WTC11 (cell line): ENCODE data around the gene GALNT13. TPM values are rescaled to one million over a fixed set of nuclear protein-coding genes. Genes with fewer than 3 reads are reported as not detected.

Experiments used
- ATAC-seq: fragments of 200-7000 bp; cut with Tn5 transposase; 2 replicates; pipeline ENCODE4 v1.10.0; 2021; ENCODE audit warnings: mild to moderate bottlenecking, moderate library complexity
- CTCF ChIA-PET: fragments of 300-600 bp; sonication (Branson Sonifier 250); formaldehyde crosslinking; loops from one replicate; lab custom pipeline; 2021; ENCODE audit warnings: antibody characterized with exemption; lab: Charles Lee
- POLR2A ChIA-PET: fragments of 350-600 bp; sonication (Branson Sonifier 250); formaldehyde crosslinking; loops from one replicate; lab custom pipeline; 2021; ENCODE audit warnings: antibody characterized with exemption; lab: Charles Lee
- DNase-seq: peaks from one replicate; pipeline ENCODE4 v3.0.0; 2021; ENCODE audit warnings: low spot score
- H3K27ac Mint-ChIP-seq: 2 replicates; pipeline ENCODE4 v1.8.0; 2021; ENCODE audit warnings: mixed read lengths
- H3K27me3 Mint-ChIP-seq: 2 replicates; pipeline ENCODE4 v1.8.0; 2021; ENCODE audit warnings: low read depth, mild to moderate bottlenecking, moderate library complexity, mixed read lengths
- H3K36me3 Mint-ChIP-seq: 2 replicates; pipeline ENCODE4 v1.8.0; 2021; ENCODE audit warnings: mixed read lengths
- H3K4me1 Mint-ChIP-seq: 2 replicates; pipeline ENCODE4 v1.8.0; 2022; ENCODE audit warnings: mixed read lengths
- H3K4me3 Mint-ChIP-seq: 2 replicates; pipeline ENCODE4 v1.8.0; 2021; ENCODE audit warnings: mild to moderate bottlenecking, moderate library complexity, mixed read lengths
- H3K9me3 Mint-ChIP-seq: 2 replicates; pipeline ENCODE4 v1.8.0; 2021; ENCODE audit warnings: mixed read lengths
- ATF2 ChIP-seq: sonication (generic); formaldehyde crosslinking; IDR thresholded peaks from 2 replicates; pipeline ENCODE4 v1.8.1; 2022; ENCODE audit warnings: low read depth, missing genetic modification reagents, borderline replicate concordance
- ATF3 ChIP-seq: sonication (generic); formaldehyde crosslinking; conservative IDR thresholded peaks from 2 replicates; pipeline ENCODE4 v1.8.1; 2022; ENCODE audit warnings: mild to moderate bottlenecking, missing genetic modification reagents
- FOXP1 ChIP-seq: sonication (generic); formaldehyde crosslinking; IDR thresholded peaks from 2 replicates; pipeline ENCODE4 v1.8.0; 2022; ENCODE audit warnings: missing genetic modification reagents, mild to moderate bottlenecking, moderate library complexity, borderline replicate concordance
- GABPB1 ChIP-seq: sonication (generic); formaldehyde crosslinking; IDR thresholded peaks from 2 replicates; pipeline ENCODE4 v1.8.1; 2023; ENCODE audit warnings: mild to moderate bottlenecking, missing genetic modification reagents
- IRF2 ChIP-seq: sonication (generic); formaldehyde crosslinking; IDR thresholded peaks from 2 replicates; pipeline ENCODE4 v1.8.0; 2022; ENCODE audit warnings: low read depth, missing genetic modification reagents, borderline replicate concordance
- KAT7 ChIP-seq: sonication (generic); formaldehyde crosslinking; IDR thresholded peaks from 2 replicates; pipeline ENCODE4 v1.8.1; 2023; ENCODE audit warnings: missing genetic modification reagents, mild to moderate bottlenecking, borderline replicate concordance
- MLX ChIP-seq: sonication (generic); formaldehyde crosslinking; IDR thresholded peaks from 2 replicates; pipeline ENCODE4 v1.8.1; 2023; ENCODE audit warnings: mild to moderate bottlenecking, missing genetic modification reagents, moderate library complexity
- NFE2L1 ChIP-seq: sonication (generic); formaldehyde crosslinking; IDR thresholded peaks from 2 replicates; pipeline ENCODE4 v1.8.1; 2023; ENCODE audit warnings: missing genetic modification reagents
- NFYB ChIP-seq: sonication (generic); formaldehyde crosslinking; conservative IDR thresholded peaks from 2 replicates; pipeline ENCODE4 v1.8.0; 2022; ENCODE audit warnings: low read depth, missing genetic modification reagents
- NR3C1 ChIP-seq: sonication (generic); formaldehyde crosslinking; conservative IDR thresholded peaks from 2 replicates; pipeline ENCODE4 v1.8.1; 2023; ENCODE audit warnings: low read depth, mild to moderate bottlenecking, missing genetic modification reagents
- OVOL2 ChIP-seq: fragments of 250-450 bp; sonication (Bioruptor Pico); IDR thresholded peaks from 2 replicates; pipeline ENCODE4 v1.9.0; 2021; ENCODE audit warnings: mild to moderate bottlenecking, borderline replicate concordance
- SP1 ChIP-seq: sonication (generic); formaldehyde crosslinking; conservative IDR thresholded peaks from 2 replicates; pipeline ENCODE4 v1.8.1; 2022; ENCODE audit warnings: missing genetic modification reagents
- TCF7 ChIP-seq: sonication (generic); formaldehyde crosslinking; IDR thresholded peaks from 2 replicates; pipeline ENCODE4 v1.8.0; 2022; ENCODE audit warnings: mild to moderate bottlenecking, low read depth, missing genetic modification reagents, moderate library complexity
- TEAD1 ChIP-seq: sonication (generic); formaldehyde crosslinking; IDR thresholded peaks from 2 replicates; pipeline ENCODE4 v1.8.0; 2022; ENCODE audit warnings: mild to moderate bottlenecking, missing genetic modification reagents
- ZBTB21 ChIP-seq: sonication (generic); formaldehyde crosslinking; IDR thresholded peaks from 2 replicates; pipeline ENCODE4 v1.8.1; 2023; ENCODE audit warnings: mild to moderate bottlenecking, missing genetic modification reagents, borderline replicate concordance
- ZNF232 ChIP-seq: sonication (generic); formaldehyde crosslinking; IDR thresholded peaks from 2 replicates; pipeline ENCODE4 v1.8.0; 2022; ENCODE audit warnings: mild to moderate bottlenecking, missing genetic modification reagents
- ZNF263 ChIP-seq: sonication (generic); formaldehyde crosslinking; IDR thresholded peaks from 2 replicates; pipeline ENCODE4 v1.8.1; 2022; ENCODE audit warnings: low read depth, mild to moderate bottlenecking, moderate library complexity, missing genetic modification reagents
- ZNF281 ChIP-seq: sonication (generic); formaldehyde crosslinking; IDR thresholded peaks from 2 replicates; pipeline ENCODE4 v1.8.0; 2023; ENCODE audit warnings: mild to moderate bottlenecking, missing genetic modification reagents
- ZNF416 ChIP-seq: fragments of 250-450 bp; sonication (Bioruptor Pico); IDR thresholded peaks from 2 replicates; pipeline ENCODE4 v1.9.0; 2021; ENCODE audit warnings: mild to moderate bottlenecking, inconsistent platforms
- ZNF423 ChIP-seq: fragments of 250-450 bp; sonication (Bioruptor Pico); IDR thresholded peaks from 2 replicates; pipeline ENCODE4 v2.1.2; 2022; ENCODE audit warnings: mild to moderate bottlenecking, moderate library complexity
- ZNF532 ChIP-seq: fragments of 250-450 bp; sonication (Bioruptor Pico); IDR thresholded peaks from 2 replicates; pipeline ENCODE4 v1.9.0; 2021; ENCODE audit warnings: mild to moderate bottlenecking, borderline replicate concordance
- total RNA-seq: library from RNA; stranded (reverse); gene quantifications from 3 replicates; pipeline ENCODE4 v1.2.3, GENCODE V29; 2021

GALNT13 gene
- total RNA-seq, 1 experiment from 2014 or later: 9.9 TPM

GRCh38 chr2:154261473-154262027 is 389.8 kb downstream of the GALNT13 start:
- H3K36me3 Mint-ChIP-seq: no peaks in the 10 kb centered on the region
- H3K27ac Mint-ChIP-seq: no peak overlapping the region
- ATAC-seq: no peak
- no peaks in the 10 kb centered on the region for H3K9me3 Mint-ChIP-seq
- TF ChIP-seq ZNF416 (no peak), IRF2 (CRISPR knock-in tag) (no peak)
- DNase-seq: no peak
- POLR2A ChIA-PET: no interaction called here
- no peaks in the 10 kb centered on the region for H3K4me1 Mint-ChIP-seq
- CTCF ChIA-PET: no interaction called here
- no peaks in the 10 kb centered on the region for H3K27me3 Mint-ChIP-seq
- H3K4me3 Mint-ChIP-seq: no peak overlapping the region

GRCh38 chr2:154263206-154263605 is 391.5 kb downstream of the GALNT13 start:
- no peaks in the 10 kb centered on the region for H3K27me3 Mint-ChIP-seq
- ATAC-seq (no peak), DNase-seq (no peak)
- ChIA-PET CTCF (no interaction called here), POLR2A (no interaction called here)
- no peaks in the 10 kb centered on the region for H3K9me3 Mint-ChIP-seq
- no peak for TF ChIP-seq ZNF423 (CRISPR knock-in tag)
- TF ChIP-seq SP1: no peak
- no peak for TF ChIP-seq FOXP1 (CRISPR knock-in tag)
- TF ChIP-seq ZNF281 (CRISPR knock-in tag): no peak
- H3K27ac Mint-ChIP-seq: no peak overlapping the region
- no peak overlapping the region for H3K4me3 Mint-ChIP-seq
- H3K4me1 Mint-ChIP-seq: no peaks in the 10 kb centered on the region
- H3K36me3 Mint-ChIP-seq: no peaks in the 10 kb centered on the region

- DNase-seq: no peak
- H3K9me3 Mint-ChIP-seq: no peaks in the 10 kb centered on the region
- TF ChIP-seq OVOL2 (CRISPR knock-in tag): no peak
- no peak for TF ChIP-seq ZNF232 (CRISPR knock-in tag)
- TF ChIP-seq TEAD1 (CRISPR knock-in tag): no peak
- no peak for TF ChIP-seq GABPB1 (CRISPR knock-in tag)
- TF ChIP-seq, all 79 proteins: peak for 0
- Mint-ChIP-seq H3K27me3 (no peaks in the 10 kb centered on the region), H3K4me1 (no peaks in the 10 kb centered on the region), H3K27ac (no peak overlapping the region), H3K4me3 (no peak overlapping the region), H3K36me3 (no peaks in the 10 kb centered on the region)
- CTCF ChIA-PET: no interaction called here
- POLR2A ChIA-PET: no interaction called here
- no peak for ATAC-seq
Observed at GRCh38 chr2:154264024-154264423, 392.3 kb downstream of the GALNT13 start.

GRCh38 chr2:154267983-154268382 is 396.3 kb downstream of the GALNT13 start:
- H3K36me3 Mint-ChIP-seq: no peaks in the 10 kb centered on the region
- H3K27me3 Mint-ChIP-seq: no peaks in the 10 kb centered on the region
- H3K4me1 Mint-ChIP-seq: no peaks in the 10 kb centered on the region
- CTCF ChIA-PET: no interaction called here
- H3K4me3 Mint-ChIP-seq: no peak overlapping the region
- no peak overlapping the region for H3K27ac Mint-ChIP-seq
- no peaks in the 10 kb centered on the region for H3K9me3 Mint-ChIP-seq
- ATAC-seq (no peak), DNase-seq (no peak)
- POLR2A ChIA-PET: no interaction called here
- no peak for TF ChIP-seq KAT7 (CRISPR knock-in tag)
- no peak for TF ChIP-seq ZBTB21
- no peak for TF ChIP-seq ATF2 (CRISPR knock-in tag)
- TF ChIP-seq ZNF263 (CRISPR knock-in tag): no peak
- TF ChIP-seq NFYB (CRISPR knock-in tag): no peak
- TF ChIP-seq ZNF532 (CRISPR knock-in tag): no peak
- TF ChIP-seq NR3C1 (CRISPR knock-in tag): no peak
- no peak for TF ChIP-seq ATF3 (CRISPR knock-in tag)
- TF ChIP-seq NFE2L1: no peak
- TF ChIP-seq MLX (CRISPR knock-in tag): no peak
- no peak for TF ChIP-seq TCF7
